Keratinocyte (primary cell): ENCODE results near the gene ANG.

Experiments
- EZH2 ChIP-seq: IDR thresholded peaks from one replicate; pipeline ENCODE4 v1.6.1; 2012; ENCODE audit warnings: inconsistent platforms, mild to moderate bottlenecking, low read length, moderate library complexity
- TF ChIP-seq, protein P1 (sequence below), 3 experiments: IDR thresholded peaks in 1 of 3; conservative IDR thresholded peaks in 1 of 3; optimal IDR thresholded peaks in 1 of 3; 2 replicates in 2 of 3; 3 replicates in 1 of 3; pipeline versions ENCODE3 to v1.5.1; 2011; ENCODE audit warnings: low read length in 3 of 3, mild to moderate bottlenecking in 3 of 3, moderate library complexity in 2 of 3, control low read depth in 1 of 3, inconsistent platforms in 1 of 3; ENCODE audit not compliant: insufficient read depth in 2 of 3; ENCODE audit errors: extremely low read depth in 1 of 3

DNA sequence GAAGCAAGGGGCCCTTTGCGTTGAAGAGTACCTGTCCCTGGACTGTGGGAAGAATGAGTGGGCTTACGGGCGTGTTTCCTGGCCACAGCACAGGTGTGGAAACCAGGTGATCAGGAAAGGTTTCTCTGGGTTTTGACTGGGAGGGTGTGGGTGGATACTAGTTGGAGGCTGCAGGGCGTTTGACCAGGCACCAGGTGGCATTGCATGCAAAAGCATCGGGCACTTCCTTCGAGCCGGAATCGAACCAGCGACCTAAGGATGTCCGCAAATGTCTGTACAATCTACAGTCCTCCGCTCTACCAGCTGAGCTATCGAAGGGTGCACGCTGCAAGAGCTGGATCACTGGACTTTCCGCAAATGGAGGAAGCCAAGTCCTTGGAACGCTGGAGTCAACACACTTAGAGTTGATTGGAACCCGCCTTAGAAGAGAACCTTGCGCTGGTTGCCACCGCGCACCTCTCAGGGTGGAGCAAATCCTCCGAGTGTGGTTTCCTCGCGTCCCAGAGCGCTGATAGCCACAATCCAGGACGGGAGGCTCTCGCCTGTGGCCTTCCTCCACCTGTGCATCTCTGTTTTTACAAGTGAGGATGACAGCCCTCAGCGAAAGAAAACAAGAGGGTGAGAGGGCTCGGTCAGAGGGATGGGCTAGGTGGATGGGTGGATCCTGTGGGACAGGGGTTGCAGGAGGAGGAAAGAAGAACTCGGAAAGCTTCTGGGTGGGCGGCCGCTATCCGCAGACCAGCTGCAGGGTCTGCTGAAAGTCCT, 25.4 kb upstream of the ANG start:
- TF ChIP-seq, protein P1, sequence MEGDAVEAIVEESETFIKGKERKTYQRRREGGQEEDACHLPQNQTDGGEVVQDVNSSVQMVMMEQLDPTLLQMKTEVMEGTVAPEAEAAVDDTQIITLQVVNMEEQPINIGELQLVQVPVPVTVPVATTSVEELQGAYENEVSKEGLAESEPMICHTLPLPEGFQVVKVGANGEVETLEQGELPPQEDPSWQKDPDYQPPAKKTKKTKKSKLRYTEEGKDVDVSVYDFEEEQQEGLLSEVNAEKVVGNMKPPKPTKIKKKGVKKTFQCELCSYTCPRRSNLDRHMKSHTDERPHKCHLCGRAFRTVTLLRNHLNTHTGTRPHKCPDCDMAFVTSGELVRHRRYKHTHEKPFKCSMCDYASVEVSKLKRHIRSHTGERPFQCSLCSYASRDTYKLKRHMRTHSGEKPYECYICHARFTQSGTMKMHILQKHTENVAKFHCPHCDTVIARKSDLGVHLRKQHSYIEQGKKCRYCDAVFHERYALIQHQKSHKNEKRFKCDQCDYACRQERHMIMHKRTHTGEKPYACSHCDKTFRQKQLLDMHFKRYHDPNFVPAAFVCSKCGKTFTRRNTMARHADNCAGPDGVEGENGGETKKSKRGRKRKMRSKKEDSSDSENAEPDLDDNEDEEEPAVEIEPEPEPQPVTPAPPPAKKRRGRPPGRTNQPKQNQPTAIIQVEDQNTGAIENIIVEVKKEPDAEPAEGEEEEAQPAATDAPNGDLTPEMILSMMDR (optimal IDR thresholded peaks at IDR 0.05 in 1 of 3, IDR thresholded peaks at IDR 0.05 in 1 of 3, conservative IDR thresholded peaks at IDR 0.05 in 1 of 3; ENCODE audit: extremely low read depth in 1 of 3, insufficient read depth in 2 of 3, low read length in 3 of 3) = peak; percentile 52 to 62 (median 62)
- no peak for TF ChIP-seq EZH2
